Chondrocyte (in vitro differentiated cells): ENCODE data around the gene CAMK2D. TPM values are rescaled to one million over a fixed set of nuclear protein-coding genes. Genes with fewer than 3 reads are reported as not detected.
A peak's percentile ranks its signal among the peaks of the same experiment; 100 is the strongest.

Source experiments
- DNase-seq: peaks from one replicate; pipeline ENCODE4 v3.0.0; 2021; ENCODE audit warnings: mixed read lengths, low spot score
- H3K27ac Mint-ChIP-seq: one replicate; pipeline ENCODE4 v1.8.0; 2021; ENCODE audit warnings: mild to moderate bottlenecking, moderate library complexity, mixed read lengths; ENCODE audit not compliant: unreplicated experiment
- H3K27me3 Mint-ChIP-seq: 2 replicates; pipeline ENCODE4 v1.8.0; 2021; ENCODE audit warnings: low read depth, mixed read lengths
- H3K36me3 Mint-ChIP-seq: 2 replicates; pipeline ENCODE4 v1.8.0; 2021; ENCODE audit warnings: low read depth, mixed read lengths
- H3K4me1 Mint-ChIP-seq: 2 replicates; pipeline ENCODE4 v1.8.0; 2021; ENCODE audit warnings: low read depth, mild to moderate bottlenecking, mixed read lengths
- H3K4me3 Mint-ChIP-seq: one replicate; pipeline ENCODE4 v1.8.0; 2021; ENCODE audit warnings: mild to moderate bottlenecking, moderate library complexity, mixed read lengths; ENCODE audit not compliant: unreplicated experiment
- H3K9me3 Mint-ChIP-seq: 2 replicates; pipeline ENCODE4 v1.8.0; 2021; ENCODE audit warnings: low read depth, mixed read lengths
- CTCF ChIP-seq: fragments of 200-600 bp; sonication (generic); IDR thresholded peaks from 2 replicates; pipeline ENCODE4 v1.5.0; 2021; ENCODE audit warnings: antibody characterized with exemption, mild to moderate bottlenecking, moderate library complexity
- total RNA-seq: library from RNA; stranded (reverse); gene quantifications from 3 replicates; pipeline ENCODE4 v1.2.1, GENCODE V29; 2021

Gene CAMK2D
- total RNA-seq, 1 donor from 2014 or later = 73.7 TPM

- H3K36me3 Mint-ChIP-seq = peaks cover 2% of the 10 kb centered on the region
Observed at GRCh38 chr4:113617195-113617594, 144.3 kb downstream of the CAMK2D start.

GRCh38 chr4:113616443-113616842 is 145.1 kb downstream of the CAMK2D start:
- no peak overlapping the region for H3K27ac Mint-ChIP-seq

More at GRCh38 chr4:113617195-113617594, 144.3 kb downstream of the CAMK2D start:
- H3K4me3 Mint-ChIP-seq = no peak overlapping the region
- DNase-seq = no peak
- peaks cover 25% of the 10 kb centered on the region for H3K4me1 Mint-ChIP-seq
- H3K9me3 Mint-ChIP-seq = no peaks in the 10 kb centered on the region
- H3K27ac Mint-ChIP-seq = peak overlapping the region; percentile 57
- no peak for TF ChIP-seq CTCF
- no peaks in the 10 kb centered on the region for H3K27me3 Mint-ChIP-seq

GRCh38 chr4:113614414-113614813 is 147.1 kb downstream of the CAMK2D start:
- no peak for TF ChIP-seq CTCF
- no peaks in the 10 kb centered on the region for H3K27me3 Mint-ChIP-seq

More at GRCh38 chr4:113616443-113616842, 145.1 kb downstream of the CAMK2D start:
- Mint-ChIP-seq H3K27me3 (no peaks in the 10 kb centered on the region), H3K4me3 (no peak overlapping the region), H3K4me1 (peaks cover 25% of the 10 kb centered on the region), H3K9me3 (no peaks in the 10 kb centered on the region), H3K36me3 (peaks cover 2% of the 10 kb centered on the region)
- DNase-seq = no peak
- no peak for TF ChIP-seq CTCF

GRCh38 chr4:113613503-113613902 is 148.0 kb downstream of the CAMK2D start:
- peaks cover 25% of the 10 kb centered on the region for H3K4me1 Mint-ChIP-seq
- no peaks in the 10 kb centered on the region for H3K27me3 Mint-ChIP-seq
- no peak for TF ChIP-seq CTCF
- no peak for DNase-seq
- H3K9me3 Mint-ChIP-seq = no peaks in the 10 kb centered on the region
- H3K4me3 Mint-ChIP-seq = no peak overlapping the region
- no peaks in the 10 kb centered on the region for H3K36me3 Mint-ChIP-seq
- peak overlapping the region; percentile 76 for H3K27ac Mint-ChIP-seq

More at GRCh38 chr4:113614414-113614813, 147.1 kb downstream of the CAMK2D start:
- no peak for DNase-seq
- Mint-ChIP-seq H3K27ac (no peak overlapping the region), H3K4me1 (peaks cover 25% of the 10 kb centered on the region), H3K36me3 (no peaks in the 10 kb centered on the region), H3K9me3 (no peaks in the 10 kb centered on the region), H3K4me3 (no peak overlapping the region)

- no peak overlapping the region for H3K27ac Mint-ChIP-seq
- DNase-seq = no peak
- no peaks in the 10 kb centered on the region for H3K9me3 Mint-ChIP-seq
- H3K4me1 Mint-ChIP-seq = peaks cover 20% of the 10 kb centered on the region
- H3K4me3 Mint-ChIP-seq = no peak overlapping the region
- H3K36me3 Mint-ChIP-seq = peaks cover 18% of the 10 kb centered on the region
- H3K27me3 Mint-ChIP-seq = no peaks in the 10 kb centered on the region
- TF ChIP-seq CTCF = no peak
Observed at GRCh38 chr4:113610537-113610936, 151.0 kb downstream of the CAMK2D start.
